Esophagus muscularis mucosa (tissue), 4 donors: Measurements from ENCODE around the gene PHACTR1.

ENCODE experiments used
- CTCF ChIP-seq, 3 experiments: fragments of 200-600 bp in 2 of 3; fragments of 450-650 bp in 1 of 3; sonication (generic) in 2 of 3; IDR thresholded peaks; one replicate each; pipeline ENCODE4 v1.5.1; 2017 to 2019; ENCODE audit warnings: antibody characterized with exemption in 3 of 3, mild to moderate bottlenecking in 2 of 3, moderate library complexity in 1 of 3
- EP300 ChIP-seq: sonication (generic); formaldehyde crosslinking; IDR thresholded peaks from one replicate; pipeline ENCODE4 v1.6.1; 2017; ENCODE audit warnings: antibody characterized with exemption
- POLR2A ChIP-seq: fragments of 450-650 bp; IDR thresholded peaks from one replicate; pipeline ENCODE4 v1.6.1; 2017; ENCODE audit warnings: antibody characterized with exemption, moderate library complexity, mild to moderate bottlenecking, low read depth

GRCh38 chr6:13178107-13178506 lies 461.5 kb downstream of the PHACTR1 start:
- TF ChIP-seq CTCF (IDR thresholded peaks at IDR 0.05) (no peak), POLR2A (no peak), EP300 (no peak)
